HCT116 (cell line): ENCODE results near the gene MZT2B.
"Not testable (repeated sequence)": the region's sequence is repeated elsewhere in the genome, so short reads cannot be mapped to it uniquely, and the experiment has no call there.

Experiments used
- ATF3 ChIP-seq: IDR thresholded peaks from 2 replicates; pipeline ENCODE4 v1.6.1; 2012
- CEBPB ChIP-seq: IDR thresholded peaks from 2 replicates; pipeline ENCODE4 v1.6.1; 2012; ENCODE audit warnings: low read depth
- CTCF ChIP-seq, 3 experiments: fragments of 200-600 bp in 1 of 3; sonication (generic) in 1 of 3; IDR thresholded peaks in 2 of 3; conservative IDR thresholded peaks in 1 of 3; 2 replicates each; pipeline ENCODE4 v1.5.1; 2012 to 2017; ENCODE audit warnings: low read depth in 2 of 3, low read length in 2 of 3, antibody characterized with exemption in 1 of 3, borderline replicate concordance in 1 of 3, control low read depth in 1 of 3, mild to moderate bottlenecking in 1 of 3, mixed read lengths in 1 of 3, mixed run types in 1 of 3, moderate library complexity in 1 of 3; ENCODE audit not compliant: insufficient read depth in 1 of 3
- EZH2 ChIP-seq: fragments of 200-600 bp; sonication (generic); IDR thresholded peaks from 2 replicates; pipeline ENCODE4 v1.6.1; 2017; ENCODE audit warnings: antibody characterized with exemption, mixed run types
- FOSL1 ChIP-seq: IDR thresholded peaks from 2 replicates; pipeline ENCODE4 v1.6.1; 2012; ENCODE audit warnings: low read depth
- MAX ChIP-seq: IDR thresholded peaks from 2 replicates; pipeline ENCODE4 v1.6.1; 2012
- POLR2A ChIP-seq: IDR thresholded peaks from 2 replicates; pipeline ENCODE4 v1.7.0; 2011; ENCODE audit warnings: borderline replicate concordance; ENCODE audit not compliant: insufficient read depth, insufficient read length; ENCODE audit errors: extremely low read depth
- REST ChIP-seq: IDR thresholded peaks from 2 replicates; pipeline ENCODE4 v1.6.1; 2012; ENCODE audit warnings: low read depth

GRCh38 chr2:130157354-130157753 lies 24.7 kb upstream of the MZT2B start:
- TF ChIP-seq CTCF (IDR thresholded peaks at IDR 0.05 in 2 of 3, conservative IDR thresholded peaks at IDR 0.05 in 1 of 3; ENCODE audit: borderline replicate concordance in 1 of 3, insufficient read depth in 1 of 3, low read depth in 2 of 3, low read length in 2 of 3); REST; FOSL1; POLR2A; EZH2; ATF3; MAX; CEBPB: not testable (repeated sequence)
